Measurements from ENCODE around the gene POLR1G.
"Not testable (repeated sequence)": the region's sequence is repeated elsewhere in the genome, so short reads cannot be mapped to it uniquely, and the experiment has no call there.

GRCh38 chr19:45407585-45407984 lies 1.1 kb downstream of the POLR1G start:
- not testable (repeated sequence) for TF ChIP-seq CTCF, POLR2AphosphoS5, EP300 (IDR thresholded peaks at IDR 0.05)
